CD14-positive monocyte (primary cell): ENCODE results near the gene PROM2. TPM values are rescaled to one million over a fixed set of nuclear protein-coding genes. Genes with fewer than 3 reads are reported as not detected.

ENCODE experiments used
- DNase-seq, 3 donors: peaks; one replicate each; pipeline ENCODE4 v3.0.0-alpha.2; 2011 to 2022
- H2AFZ ChIP-seq: 2 replicates; pipeline ENCODE4 v1.6.0; 2012; ENCODE audit warnings: mild to moderate bottlenecking, low read depth, low read length, inconsistent platforms; ENCODE audit not compliant: insufficient read depth, poor library complexity, severe bottlenecking
- H3K27ac ChIP-seq, 2 donors: 1 replicate in 1 of 2; 2 replicates in 1 of 2; pipeline ENCODE4 v1.5.1; 2012 to 2013; ENCODE audit warnings: low read length in 2 of 2, control low read depth in 1 of 2, inconsistent platforms in 1 of 2, low read depth in 1 of 2, mild to moderate bottlenecking in 1 of 2
- H3K27me3 ChIP-seq, 2 donors: one replicate each; pipeline versions ENCODE4 v1.6.0 to v1.6.1; 2011 to 2013; ENCODE audit warnings: low read length in 2 of 2; ENCODE audit not compliant: control insufficient read depth in 2 of 2, insufficient read depth in 2 of 2
- H3K36me3 ChIP-seq, 2 donors: replicated peaks in 1 of 2; 1 replicate in 1 of 2; 2 replicates in 1 of 2; pipeline versions ENCODE4 v1.5.1 to v1.6.1; 2012 to 2013; ENCODE audit warnings: low read length in 2 of 2, control low read depth in 1 of 2, inconsistent platforms in 1 of 2, mild to moderate bottlenecking in 1 of 2; ENCODE audit not compliant: insufficient read depth in 2 of 2, control insufficient read depth in 1 of 2
- H3K4me1 ChIP-seq, 2 donors: 1 replicate in 1 of 2; 2 replicates in 1 of 2; pipeline versions ENCODE4 v1.5.1 to v1.6.1; 2012 to 2013; ENCODE audit warnings: low read length in 2 of 2, control low read depth in 1 of 2, inconsistent platforms in 1 of 2, mild to moderate bottlenecking in 1 of 2, moderate library complexity in 1 of 2; ENCODE audit not compliant: insufficient read depth in 2 of 2, control insufficient read depth in 1 of 2
- H3K4me2 ChIP-seq: replicated peaks from 2 replicates; pipeline ENCODE3; 2012; ENCODE audit warnings: low read length, moderate library complexity, mild to moderate bottlenecking; ENCODE audit not compliant: poor library complexity, severe bottlenecking; ENCODE audit errors: extremely low read depth
- H3K4me3 ChIP-seq, 3 experiments: fragments of 200-600 bp in 1 of 3; sonication (generic) in 1 of 3; replicated peaks in 1 of 3; 1 replicate in 2 of 3; 2 replicates in 1 of 3; pipeline ENCODE4 v1.5.1; 2011 to 2013; ENCODE audit warnings: low read length in 3 of 3, mild to moderate bottlenecking in 3 of 3, control low read depth in 2 of 3, low read depth in 2 of 3, inconsistent platforms in 1 of 3, moderate library complexity in 1 of 3
- H3K79me2 ChIP-seq: 2 replicates; pipeline ENCODE4 v1.6.0; 2012; ENCODE audit warnings: mild to moderate bottlenecking, control low read depth, inconsistent platforms, low read length, moderate library complexity; ENCODE audit not compliant: insufficient read depth
- H3K9ac ChIP-seq: 2 replicates; pipeline ENCODE4 v1.6.0; 2017; ENCODE audit warnings: low read length, mild to moderate bottlenecking; ENCODE audit not compliant: insufficient read depth, poor library complexity, severe bottlenecking
- H3K9me3 ChIP-seq, 2 donors: replicated peaks in 1 of 2; 1 replicate in 1 of 2; 2 replicates in 1 of 2; pipeline versions ENCODE4 v1.5.1 to v1.6.1; 2012 to 2013; ENCODE audit warnings: low read length in 2 of 2, control low read depth in 1 of 2; ENCODE audit not compliant: control insufficient read depth in 1 of 2, insufficient read depth in 1 of 2
- H4K20me1 ChIP-seq: 2 replicates; pipeline ENCODE4 v1.6.0; 2012; ENCODE audit warnings: mild to moderate bottlenecking, low read length, control low read depth, moderate library complexity; ENCODE audit not compliant: insufficient read depth
- H3K27ac Mint-ChIP-seq, 7 donors: one replicate each; pipeline ENCODE4 v1.8.0; 2020; ENCODE audit warnings: mild to moderate bottlenecking in 7 of 7, mixed read lengths in 7 of 7, moderate library complexity in 6 of 7, inconsistent platforms in 2 of 7
- H3K27me3 Mint-ChIP-seq, 3 donors: one replicate each; pipeline ENCODE4 v1.8.0; 2021 to 2022; ENCODE audit warnings: low read depth in 3 of 3, mild to moderate bottlenecking in 3 of 3, mixed read lengths in 3 of 3, moderate library complexity in 3 of 3, inconsistent platforms in 1 of 3
- H3K36me3 Mint-ChIP-seq, 2 donors: one replicate each; pipeline ENCODE4 v1.8.0; 2020; ENCODE audit warnings: mixed read lengths in 2 of 2, inconsistent platforms in 1 of 2, mild to moderate bottlenecking in 1 of 2
- H3K4me1 Mint-ChIP-seq: one replicate; pipeline ENCODE4 v1.8.0; 2020; ENCODE audit warnings: mild to moderate bottlenecking, mixed read lengths
- H3K4me3 Mint-ChIP-seq, 2 donors: one replicate each; pipeline ENCODE4 v1.8.0; 2020; ENCODE audit warnings: mild to moderate bottlenecking in 2 of 2, mixed read lengths in 2 of 2, moderate library complexity in 1 of 2
- H3K9me3 Mint-ChIP-seq, 7 donors: one replicate each; pipeline ENCODE4 v1.8.0; 2020 to 2022; ENCODE audit warnings: mixed read lengths in 7 of 7, mild to moderate bottlenecking in 6 of 7, moderate library complexity in 6 of 7, inconsistent platforms in 2 of 7
- WGBS: methylation state at CpG from one replicate; pipeline ENCODE4 v1.1.5; 2013; ENCODE audit warnings: missing lambda C conversion rate; ENCODE audit not compliant: insufficient coverage; 5-methylcytosine and 5-hydroxymethylcytosine counted together
- intact Hi-C, 2 donors: fragments of 100-400 bp; cut with micrococcal nuclease; formaldehyde crosslinking; loops; one replicate each; pipeline versions ENCODE4 v1.15.0 to v1.15.1; 2023
- polyA plus RNA-seq, 3 donors: library from polyadenylated mRNA; depleted of rRNA in 1 of 3; unstranded in 2 of 3; stranded (reverse) in 1 of 3; fragments of 300-500 nt in 2 of 3; fragments of >200 nt in 1 of 3; fragmentation: Illumina TruSeq in 2 of 3; gene quantifications; 1 replicate in 2 of 3; 2 replicates in 1 of 3; pipeline ENCODE4 v1.2.3, GENCODE V29; 2012 to 2021
- TF ChIP-seq, protein P1 (sequence below): fragments of 200-600 bp; IDR thresholded peaks from one replicate; pipeline ENCODE4 v1.8.0; 2022; ENCODE audit warnings: antibody characterized with exemption, mild to moderate bottlenecking

Gene PROM2
- polyA plus RNA-seq, 3 donors, result 0.41 TPM; not detected in 2

DNA sequence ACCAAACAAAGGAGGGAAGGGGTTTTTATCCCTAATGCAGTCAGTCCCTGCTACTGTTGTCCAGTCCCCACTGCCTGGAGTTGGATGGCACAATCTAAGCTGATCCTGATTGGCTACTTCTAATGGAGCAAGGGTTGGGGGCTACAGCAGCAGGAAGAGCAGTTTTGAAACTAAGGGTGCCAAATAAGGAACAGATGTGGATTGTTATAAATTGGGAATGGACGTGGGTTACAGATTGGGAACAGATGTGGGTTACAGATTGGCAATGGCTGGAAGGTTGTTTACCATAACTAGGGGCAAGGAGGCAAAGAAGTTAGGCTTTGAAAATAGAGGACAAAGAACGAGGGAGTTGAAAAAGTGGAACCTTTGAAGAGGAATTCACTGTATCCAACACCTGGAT is 16.0 kb upstream of the PROM2 start:
- Histone ChIP-seq H3K9me3 (peaks cover 0 to 6% of the 10 kb centered on the region in 2 donors), H3K9ac (no peak overlapping the region), H3K4me2 (no peak overlapping the region), H3K79me2 (no peaks in the 10 kb centered on the region), H2AFZ (no peak overlapping the region), H3K36me3 (no peaks in the 10 kb centered on the region), H3K27ac (no peak overlapping the region), H3K4me1 (peaks cover 14% of the 10 kb centered on the region in 2 donors), H3K27me3 (no peaks in the 10 kb centered on the region), H4K20me1 (no peaks in the 10 kb centered on the region), H3K4me3 (no peak overlapping the region)
- intact Hi-C loops, result no loop called here
- Mint-ChIP-seq H3K4me1 (peaks cover 17% of the 10 kb centered on the region), H3K27me3 (peaks cover 0 to 3% (median 1%) of the 10 kb centered on the region in 3 donors), H3K4me3 (no peak overlapping the region), H3K27ac (no peak overlapping the region), H3K36me3 (no peaks in the 10 kb centered on the region), H3K9me3 (peaks cover 16 to 34% (median 22%) of the 10 kb centered on the region in 7 donors)
- no peak for DNase-seq
- WGBS, result 90% methylated on average over 1 of the region's 2 CpGs
- TF ChIP-seq, protein P1, sequence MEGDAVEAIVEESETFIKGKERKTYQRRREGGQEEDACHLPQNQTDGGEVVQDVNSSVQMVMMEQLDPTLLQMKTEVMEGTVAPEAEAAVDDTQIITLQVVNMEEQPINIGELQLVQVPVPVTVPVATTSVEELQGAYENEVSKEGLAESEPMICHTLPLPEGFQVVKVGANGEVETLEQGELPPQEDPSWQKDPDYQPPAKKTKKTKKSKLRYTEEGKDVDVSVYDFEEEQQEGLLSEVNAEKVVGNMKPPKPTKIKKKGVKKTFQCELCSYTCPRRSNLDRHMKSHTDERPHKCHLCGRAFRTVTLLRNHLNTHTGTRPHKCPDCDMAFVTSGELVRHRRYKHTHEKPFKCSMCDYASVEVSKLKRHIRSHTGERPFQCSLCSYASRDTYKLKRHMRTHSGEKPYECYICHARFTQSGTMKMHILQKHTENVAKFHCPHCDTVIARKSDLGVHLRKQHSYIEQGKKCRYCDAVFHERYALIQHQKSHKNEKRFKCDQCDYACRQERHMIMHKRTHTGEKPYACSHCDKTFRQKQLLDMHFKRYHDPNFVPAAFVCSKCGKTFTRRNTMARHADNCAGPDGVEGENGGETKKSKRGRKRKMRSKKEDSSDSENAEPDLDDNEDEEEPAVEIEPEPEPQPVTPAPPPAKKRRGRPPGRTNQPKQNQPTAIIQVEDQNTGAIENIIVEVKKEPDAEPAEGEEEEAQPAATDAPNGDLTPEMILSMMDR, result no peak

DNA sequence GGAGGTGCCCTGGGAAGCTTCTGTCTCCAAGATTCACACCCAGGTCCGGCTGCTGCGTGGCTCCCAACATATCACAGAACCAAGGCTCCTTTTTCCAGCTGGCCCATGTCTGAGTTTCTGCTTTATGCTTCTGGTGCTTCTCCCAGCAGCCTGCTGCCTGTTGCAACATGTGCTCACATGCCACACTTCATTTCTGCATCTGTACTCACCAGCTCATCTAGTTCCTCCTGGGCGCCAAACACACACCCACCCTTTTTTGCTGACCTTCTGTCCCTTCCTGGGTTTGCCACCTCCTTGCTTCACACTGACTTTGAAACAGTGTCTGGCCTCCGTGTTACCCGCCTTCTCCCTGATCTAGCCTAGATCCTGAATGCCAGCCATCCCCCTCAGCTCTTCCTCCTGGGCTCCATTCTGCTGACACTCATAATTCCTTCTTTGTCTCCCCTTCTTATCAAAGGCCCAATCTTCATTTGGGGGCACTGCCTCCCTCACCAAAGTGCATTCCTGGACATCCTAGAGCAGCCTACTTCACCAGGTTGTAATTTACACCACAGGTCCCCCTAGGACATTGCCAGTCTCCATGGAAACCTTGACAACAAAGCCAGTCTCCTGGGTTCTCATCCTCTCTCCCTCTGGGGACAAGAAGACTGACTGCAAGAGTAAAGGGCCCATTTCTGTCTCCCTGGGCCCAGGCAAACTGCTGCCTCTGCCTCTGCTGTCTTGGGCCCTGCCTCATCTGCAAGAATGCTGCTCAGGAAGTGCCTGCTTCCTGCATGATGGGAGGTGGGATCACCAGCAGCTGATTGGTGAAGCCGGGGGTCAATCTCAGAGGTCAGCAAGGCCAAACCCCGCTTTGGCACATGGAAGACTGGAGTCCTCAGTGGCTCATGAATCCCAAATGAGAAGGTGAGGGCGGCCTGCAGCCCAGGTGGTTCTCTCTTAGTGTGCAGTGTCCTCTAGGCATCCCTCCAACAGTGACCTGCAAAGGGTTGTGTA is 13.9 kb upstream of the PROM2 start:
- peak overlapping the region; percentile 10 for H3K9ac ChIP-seq
- DNase-seq, result peak; percentile 20 to 35 (median 20)
- H3K27ac Mint-ChIP-seq, result peak overlapping the region in 5 of 7 donors; percentile 9 to 75 (median 26)
- H3K79me2 ChIP-seq, result no peaks in the 10 kb centered on the region
- H3K27me3 Mint-ChIP-seq, result peaks cover 0 to 4% (median 1%) of the 10 kb centered on the region in 3 donors
- TF ChIP-seq, protein P1, result no peak
- no peak overlapping the region for H3K4me2 ChIP-seq
- H3K27me3 ChIP-seq, result no peaks in the 10 kb centered on the region
- H3K9me3 ChIP-seq, result peaks cover 0 to 6% of the 10 kb centered on the region in 2 donors
- no peaks in the 10 kb centered on the region for H4K20me1 ChIP-seq
- intact Hi-C loops, result no loop called here
- peaks cover 14% of the 10 kb centered on the region in 2 donors for H3K4me1 ChIP-seq
- WGBS, result 62% methylated on average over 8 of the region's 8 CpGs
- no peak overlapping the region for H3K4me3 Mint-ChIP-seq
- no peaks in the 10 kb centered on the region for H3K36me3 ChIP-seq
- peaks cover 17% of the 10 kb centered on the region for H3K4me1 Mint-ChIP-seq
- H3K36me3 Mint-ChIP-seq, result no peaks in the 10 kb centered on the region
- peak overlapping the region; percentile 11 to 20 for H3K27ac ChIP-seq
- H3K4me3 ChIP-seq, result no peak overlapping the region
- no peak overlapping the region for H2AFZ ChIP-seq
- peaks cover 13 to 24% (median 21%) of the 10 kb centered on the region in 7 donors for H3K9me3 Mint-ChIP-seq
